Mesendoderm (in vitro differentiated cells): ENCODE data around the gene SLC44A5.

Experiments
- DNase-seq: peaks from one replicate; pipeline ENCODE4 v3.0.0; 2013
- H2AK5ac ChIP-seq: 2 replicates; pipeline ENCODE4 v1.6.1; 2013; ENCODE audit warnings: low read length, inconsistent platforms
- H2BK120ac ChIP-seq: 2 replicates; pipeline ENCODE4 v1.6.1; 2013; ENCODE audit warnings: low read depth, mild to moderate bottlenecking, low read length, moderate library complexity, mixed read lengths
- H2BK15ac ChIP-seq: replicated peaks from 2 replicates; pipeline ENCODE4 v1.6.1; 2013; ENCODE audit warnings: low read depth, mild to moderate bottlenecking, moderate library complexity
- H2BK5ac ChIP-seq: 2 replicates; pipeline ENCODE4 v1.6.1; 2013; ENCODE audit warnings: low read length, inconsistent platforms
- H3K18ac ChIP-seq: 2 replicates; pipeline ENCODE4 v1.6.1; 2013; ENCODE audit warnings: mild to moderate bottlenecking, low read length, mixed read lengths
- H3K23ac ChIP-seq: one replicate; pipeline ENCODE4 v1.6.1; 2013; ENCODE audit warnings: low read length
- H3K27ac ChIP-seq: 2 replicates; pipeline ENCODE4 v1.5.1; 2013; ENCODE audit warnings: low read depth, mild to moderate bottlenecking, inconsistent platforms, low read length, moderate library complexity
- H3K27me3 ChIP-seq: 2 replicates; pipeline ENCODE4 v1.6.1; 2013; ENCODE audit warnings: low read length, control low read depth, mild to moderate bottlenecking, inconsistent platforms; ENCODE audit not compliant: insufficient read depth, poor library complexity
- H3K36me3 ChIP-seq: 2 replicates; pipeline ENCODE4 v1.6.1; 2013; ENCODE audit warnings: low read length, inconsistent platforms; ENCODE audit not compliant: control insufficient read depth, insufficient read depth
- H3K4ac ChIP-seq: one replicate; pipeline ENCODE4 v1.6.1; 2013; ENCODE audit warnings: low read depth, mild to moderate bottlenecking, low read length, moderate library complexity
- H3K4me1 ChIP-seq: 2 replicates; pipeline ENCODE4 v1.6.1; 2013; ENCODE audit warnings: low read depth, low read length, inconsistent platforms; ENCODE audit not compliant: control insufficient read depth
- H3K4me2 ChIP-seq: 2 replicates; pipeline ENCODE4 v1.6.1; 2013; ENCODE audit warnings: low read length
- H3K4me3 ChIP-seq: 2 replicates; pipeline ENCODE4 v1.5.1; 2013; ENCODE audit warnings: mild to moderate bottlenecking, low read length
- H3K56ac ChIP-seq: one replicate; pipeline ENCODE4 v1.6.1; 2013; ENCODE audit warnings: low read length
- H3K79me1 ChIP-seq: 2 replicates; pipeline ENCODE4 v1.6.1; 2013; ENCODE audit warnings: low read length, inconsistent platforms
- H3K79me2 ChIP-seq: 2 replicates; pipeline ENCODE4 v1.6.1; 2013; ENCODE audit warnings: mild to moderate bottlenecking, low read length; ENCODE audit not compliant: control insufficient read depth, insufficient read depth
- H3K9ac ChIP-seq: 2 replicates; pipeline ENCODE4 v1.6.1; 2013; ENCODE audit warnings: low read length, inconsistent platforms
- H4K5ac ChIP-seq: one replicate; pipeline ENCODE4 v1.6.1; 2013; ENCODE audit warnings: low read length
- H4K8ac ChIP-seq: one replicate; pipeline ENCODE4 v1.6.1; 2013; ENCODE audit warnings: low read depth, mild to moderate bottlenecking, control low read depth, low read length, moderate library complexity
- WGBS: extraction: QIAGEN DNeasy Blood & Tissue Kit; methylation state at CpG from one replicate; pipeline ENCODE4 v1.1.7; 2013; ENCODE audit warnings: low lambda C conversion rate, missing lambda C conversion rate; ENCODE audit not compliant: insufficient coverage; ENCODE audit errors: extremely low coverage; 5-methylcytosine and 5-hydroxymethylcytosine counted together

Gene SLC44A5

GRCh38 chr1:75616436-75617433 is 5.8 kb upstream of the SLC44A5 start:
- Histone ChIP-seq H3K4me3 (peak overlapping the region; percentile 12), H3K56ac (peak overlapping the region; percentile 44), H2BK5ac (no peak overlapping the region), H3K23ac (no peak overlapping the region), H3K4ac (no peak overlapping the region), H3K4me2 (peak overlapping the region; percentile 76), H3K27me3 (peaks cover 6% of the 10 kb centered on the region), H3K27ac (no peak overlapping the region), H3K9ac (no peak overlapping the region), H3K4me1 (peaks cover 2% of the 10 kb centered on the region), H3K79me1 (no peaks in the 10 kb centered on the region), H3K79me2 (no peaks in the 10 kb centered on the region), H3K18ac (no peak overlapping the region), H4K8ac (no peak overlapping the region), H3K36me3 (no peaks in the 10 kb centered on the region), H2AK5ac (no peak overlapping the region), H2BK120ac (no peak overlapping the region), H2BK15ac (no peak overlapping the region), H4K5ac (no peak overlapping the region)
- no CpG with 5 or more reads among the region's 39 CpGs for WGBS
- DNase-seq: peak; percentile 82

GRCh38 chr1:75615613-75616435 is 4.9 kb upstream of the SLC44A5 start:
- H3K23ac ChIP-seq: no peak overlapping the region
- no peak overlapping the region for H4K8ac ChIP-seq
- no peaks in the 10 kb centered on the region for H3K79me2 ChIP-seq
- H2BK15ac ChIP-seq: no peak overlapping the region
- no peak overlapping the region for H3K27ac ChIP-seq
- no peak overlapping the region for H2AK5ac ChIP-seq
- peak overlapping the region; percentile 52 for H3K4me3 ChIP-seq
- peak; percentile 51 for DNase-seq
- peak overlapping the region; percentile 85 for H3K4me2 ChIP-seq
- no peaks in the 10 kb centered on the region for H3K79me1 ChIP-seq
- H2BK120ac ChIP-seq: no peak overlapping the region
- no CpG with 5 or more reads among the region's 72 CpGs for WGBS
- H3K4ac ChIP-seq: no peak overlapping the region
- no peak overlapping the region for H2BK5ac ChIP-seq
- peaks cover 2% of the 10 kb centered on the region for H3K4me1 ChIP-seq
- no peaks in the 10 kb centered on the region for H3K36me3 ChIP-seq
- H3K9ac ChIP-seq: peak overlapping the region; percentile 48
- no peak overlapping the region for H3K18ac ChIP-seq
- peak overlapping the region; percentile 44 for H3K56ac ChIP-seq
- H3K27me3 ChIP-seq: peaks cover 6% of the 10 kb centered on the region
- H4K5ac ChIP-seq: no peak overlapping the region

GRCh38 chr1:75614399-75614756 is 3.5 kb upstream of the SLC44A5 start:
- Histone ChIP-seq H3K79me1 (no peaks in the 10 kb centered on the region), H3K79me2 (no peaks in the 10 kb centered on the region), H2BK5ac (no peak overlapping the region), H2AK5ac (no peak overlapping the region), H3K27ac (no peak overlapping the region), H4K5ac (no peak overlapping the region), H3K4me3 (no peak overlapping the region), H3K9ac (no peak overlapping the region), H2BK120ac (no peak overlapping the region), H3K23ac (no peak overlapping the region), H2BK15ac (no peak overlapping the region), H3K56ac (no peak overlapping the region), H3K4me1 (peaks cover 2% of the 10 kb centered on the region), H3K4me2 (peak overlapping the region; percentile 85), H3K36me3 (no peaks in the 10 kb centered on the region), H3K4ac (no peak overlapping the region), H4K8ac (no peak overlapping the region), H3K18ac (no peak overlapping the region), H3K27me3 (peaks cover 6% of the 10 kb centered on the region)
- WGBS: no CpG with 5 or more reads among the region's 8 CpGs
- DNase-seq: peak; percentile 64

- H3K27ac ChIP-seq: no peak overlapping the region
- H2BK5ac ChIP-seq: no peak overlapping the region
- no peak for DNase-seq
- WGBS: no CpG with 5 or more reads among the region's 5 CpGs
- no peaks in the 10 kb centered on the region for H3K36me3 ChIP-seq
- H2BK15ac ChIP-seq: no peak overlapping the region
- H3K27me3 ChIP-seq: peaks cover 6% of the 10 kb centered on the region
- no peaks in the 10 kb centered on the region for H3K79me2 ChIP-seq
- no peak overlapping the region for H3K4me3 ChIP-seq
- H3K56ac ChIP-seq: no peak overlapping the region
- no peak overlapping the region for H3K4me2 ChIP-seq
- H4K5ac ChIP-seq: no peak overlapping the region
- H3K18ac ChIP-seq: no peak overlapping the region
- no peak overlapping the region for H4K8ac ChIP-seq
- no peak overlapping the region for H2BK120ac ChIP-seq
- no peaks in the 10 kb centered on the region for H3K79me1 ChIP-seq
- H3K9ac ChIP-seq: no peak overlapping the region
- no peak overlapping the region for H2AK5ac ChIP-seq
- H3K23ac ChIP-seq: no peak overlapping the region
- H3K4ac ChIP-seq: no peak overlapping the region
- peaks cover 2% of the 10 kb centered on the region for H3K4me1 ChIP-seq
Observed at GRCh38 chr1:75613916-75614315, 3.0 kb upstream of the SLC44A5 start.

GRCh38 chr1:75612976-75613375 is 2.1 kb upstream of the SLC44A5 start:
- Histone ChIP-seq H3K27ac (no peak overlapping the region), H2BK15ac (no peak overlapping the region), H3K4me3 (no peak overlapping the region), H3K23ac (no peak overlapping the region), H3K79me2 (no peaks in the 10 kb centered on the region), H3K9ac (no peak overlapping the region), H2AK5ac (no peak overlapping the region), H4K5ac (no peak overlapping the region), H3K56ac (no peak overlapping the region), H3K36me3 (no peaks in the 10 kb centered on the region), H4K8ac (no peak overlapping the region), H3K18ac (no peak overlapping the region), H3K27me3 (peaks cover 6% of the 10 kb centered on the region), H2BK5ac (no peak overlapping the region), H3K4ac (no peak overlapping the region), H3K4me2 (no peak overlapping the region), H2BK120ac (no peak overlapping the region), H3K4me1 (peaks cover 2% of the 10 kb centered on the region), H3K79me1 (no peaks in the 10 kb centered on the region)
- no peak for DNase-seq
- WGBS: no CpG with 5 or more reads among the region's 3 CpGs
